HG03575 (cell line): Measurements from ENCODE around the gene ADPRHL1.
"Not testable (repeated sequence)": the region's sequence is repeated elsewhere in the genome, so short reads cannot be mapped to it uniquely, and the experiment has no call there.

Experiments
- ATAC-seq: cut with Tn5 transposase; IDR thresholded peaks from one replicate; pipeline ENCODE4 v1.9.1; 2021; ENCODE audit not compliant: unreplicated experiment, insufficient number of reproducible peaks, low FRiP score; ENCODE audit errors: extremely low read depth

ADPRHL1 gene

GRCh38 chr13:113394339-113394640 is 59.0 kb downstream of the ADPRHL1 start:
- no peak for ATAC-seq

GRCh38 chr13:113393563-113394338 is 59.5 kb downstream of the ADPRHL1 start:
- no peak for ATAC-seq

GRCh38 chr13:113393226-113393562 is 60.1 kb downstream of the ADPRHL1 start:
- ATAC-seq, result no peak

GRCh38 chr13:113390874-113391497 is 62.3 kb downstream of the ADPRHL1 start:
- ATAC-seq, result no peak

GRCh38 chr13:113389586-113389985 is 63.7 kb downstream of the ADPRHL1 start:
- not testable (repeated sequence) for ATAC-seq

GRCh38 chr13:113387396-113387795 is 65.9 kb downstream of the ADPRHL1 start:
- no peak for ATAC-seq

- no peak for ATAC-seq
Measured at GRCh38 chr13:113383089-113383488, 70.2 kb downstream of the ADPRHL1 start.

GRCh38 chr13:113382542-113382941 is 70.7 kb downstream of the ADPRHL1 start:
- ATAC-seq, result not testable (repeated sequence)

- ATAC-seq, result no peak
Measured at GRCh38 chr13:113378825-113379224, 74.5 kb downstream of the ADPRHL1 start.

- no peak for ATAC-seq
Measured at GRCh38 chr13:113374511-113375175, 78.6 kb downstream of the ADPRHL1 start.

GRCh38 chr13:113373811-113374485 is 79.3 kb downstream of the ADPRHL1 start:
- no peak for ATAC-seq

GRCh38 chr13:113371701-113372100 is 81.6 kb downstream of the ADPRHL1 start:
- not testable (repeated sequence) for ATAC-seq

GRCh38 chr13:113371061-113371460 is 82.2 kb downstream of the ADPRHL1 start:
- ATAC-seq, result no peak

GRCh38 chr13:113369881-113370280 is 83.4 kb downstream of the ADPRHL1 start:
- ATAC-seq, result no peak

- no peak for ATAC-seq
Measured at GRCh38 chr13:113369189-113369588, 84.1 kb downstream of the ADPRHL1 start.

GRCh38 chr13:113368353-113368752 is 84.9 kb downstream of the ADPRHL1 start:
- ATAC-seq, result not testable (repeated sequence)

- ATAC-seq, result no peak
Measured at GRCh38 chr13:113367771-113368170, 85.5 kb downstream of the ADPRHL1 start.

GRCh38 chr13:113367020-113367560 is 86.2 kb downstream of the ADPRHL1 start:
- no peak for ATAC-seq

- ATAC-seq, result no peak
Measured at GRCh38 chr13:113365971-113366588, 87.2 kb downstream of the ADPRHL1 start.
